ENCODE data around the gene CRHR1.
"Not testable (repeated sequence)": the region's sequence is repeated elsewhere in the genome, so short reads cannot be mapped to it uniquely, and the experiment has no call there.

The CRHR1 gene

GRCh38 chr17:45855691-45856336 lies 71.7 kb downstream of the CRHR1 start:
- DNase-seq (ENCODE audit: low read depth), result no peak
- TF ChIP-seq CTCF (IDR thresholded peaks at IDR 0.05; ENCODE audit: low read depth, low read length, missing control alignments), result no peak
- no peak overlapping the region for H3K4me3 ChIP-seq (ENCODE audit: low read depth, low read length)

- no peak overlapping the region for H3K4me3 ChIP-seq (ENCODE audit: low read depth, low read length)
- no peak for TF ChIP-seq CTCF (IDR thresholded peaks at IDR 0.05; ENCODE audit: low read depth, low read length, missing control alignments)
- no peak for DNase-seq (ENCODE audit: low read depth)
Observed at GRCh38 chr17:45857977-45858708, 74.0 kb downstream of the CRHR1 start.

GRCh38 chr17:45861165-45861564 lies 77.0 kb downstream of the CRHR1 start:
- DNase-seq (ENCODE audit: low read depth), result no peak
- H3K4me3 ChIP-seq (ENCODE audit: low read depth, low read length), result no peak overlapping the region
- TF ChIP-seq CTCF (IDR thresholded peaks at IDR 0.05; ENCODE audit: low read depth, low read length, missing control alignments), result no peak

- not testable (repeated sequence) for H3K4me3 ChIP-seq (ENCODE audit: low read depth, low read length); DNase-seq (ENCODE audit: low read depth)
Observed at GRCh38 chr17:45862127-45862526, 78.0 kb downstream of the CRHR1 start.

- H3K4me3 ChIP-seq (ENCODE audit: low read depth, low read length), result no peak overlapping the region
- no peak for TF ChIP-seq CTCF (IDR thresholded peaks at IDR 0.05; ENCODE audit: low read depth, low read length, missing control alignments)
- no peak for DNase-seq (ENCODE audit: low read depth)
Observed at GRCh38 chr17:45863857-45864654, 79.9 kb downstream of the CRHR1 start.

- TF ChIP-seq CTCF (IDR thresholded peaks at IDR 0.05; ENCODE audit: low read depth, low read length, missing control alignments), result no peak
Observed at GRCh38 chr17:45867171-45867570, 83.1 kb downstream of the CRHR1 start.

GRCh38 chr17:45867702-45868101 lies 83.6 kb downstream of the CRHR1 start:
- TF ChIP-seq CTCF (IDR thresholded peaks at IDR 0.05; ENCODE audit: low read depth, low read length, missing control alignments), result no peak
- H3K4me3 ChIP-seq (ENCODE audit: low read depth, low read length), result no peak overlapping the region

More at GRCh38 chr17:45867171-45867570, 83.1 kb downstream of the CRHR1 start:
- H3K4me3 ChIP-seq (ENCODE audit: low read depth, low read length), result no peak overlapping the region
- DNase-seq (ENCODE audit: low read depth), result no peak

More at GRCh38 chr17:45867702-45868101, 83.6 kb downstream of the CRHR1 start:
- DNase-seq (ENCODE audit: low read depth), result no peak

All from GM12864 (cell line).